ENCODE data around the gene MAGEA3.
"Not testable (repeated sequence)": the region's sequence is repeated elsewhere in the genome, so short reads cannot be mapped to it uniquely, and the experiment has no call there.

MAGEA3 gene, protein sequence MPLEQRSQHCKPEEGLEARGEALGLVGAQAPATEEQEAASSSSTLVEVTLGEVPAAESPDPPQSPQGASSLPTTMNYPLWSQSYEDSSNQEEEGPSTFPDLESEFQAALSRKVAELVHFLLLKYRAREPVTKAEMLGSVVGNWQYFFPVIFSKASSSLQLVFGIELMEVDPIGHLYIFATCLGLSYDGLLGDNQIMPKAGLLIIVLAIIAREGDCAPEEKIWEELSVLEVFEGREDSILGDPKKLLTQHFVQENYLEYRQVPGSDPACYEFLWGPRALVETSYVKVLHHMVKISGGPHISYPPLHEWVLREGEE

DNA sequence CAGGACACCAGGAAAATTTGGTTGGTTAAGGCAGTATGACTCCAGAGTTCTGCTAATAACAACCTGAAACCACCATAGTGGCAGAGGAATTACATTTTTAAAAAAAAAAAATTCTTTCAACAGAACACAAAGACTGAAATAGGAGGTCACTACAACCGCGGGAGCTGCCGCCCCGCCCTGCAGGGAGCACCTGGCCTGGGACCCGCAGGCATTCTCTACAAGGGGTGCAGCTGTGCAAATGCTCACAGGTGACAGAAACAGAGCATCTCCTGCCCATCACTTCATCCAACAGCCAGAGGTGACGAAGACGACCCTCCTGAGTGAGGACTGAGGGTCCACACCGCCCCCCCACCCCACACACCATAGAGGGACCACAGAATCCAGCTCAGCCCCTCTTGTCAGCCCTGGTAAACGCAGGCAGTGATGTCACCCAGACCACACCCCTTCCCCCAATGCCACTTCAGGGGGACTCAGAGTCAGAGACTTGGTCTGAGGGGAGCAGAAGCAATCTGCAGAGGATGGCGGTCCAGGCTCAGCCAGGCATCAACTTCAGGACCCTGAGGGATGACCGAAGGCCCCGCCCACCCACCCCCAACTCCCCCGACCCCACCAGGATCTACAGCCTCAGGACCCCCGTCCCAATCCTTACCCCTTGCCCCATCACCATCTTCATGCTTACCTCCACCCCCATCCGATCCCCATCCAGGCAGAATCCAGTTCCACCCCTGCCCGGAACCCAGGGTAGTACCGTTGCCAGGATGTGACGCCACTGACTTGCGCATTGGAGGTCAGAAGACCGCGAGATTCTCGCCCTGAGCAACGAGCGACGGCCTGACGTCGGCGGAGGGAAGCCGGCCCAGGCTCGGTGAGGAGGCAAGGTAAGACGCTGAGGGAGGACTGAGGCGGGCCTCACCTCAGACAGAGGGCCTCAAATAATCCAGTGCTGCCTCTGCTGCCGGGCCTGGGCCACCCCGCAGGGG is at the start of gene MAGEA3:
MAGEA3 (plus strand) TSS at position 843 of the 980 bp plus-strand sequence. CDS start 2,039 bp downstream, outside the sequence.
- not testable (repeated sequence) for FAIRE-seq

DNA sequence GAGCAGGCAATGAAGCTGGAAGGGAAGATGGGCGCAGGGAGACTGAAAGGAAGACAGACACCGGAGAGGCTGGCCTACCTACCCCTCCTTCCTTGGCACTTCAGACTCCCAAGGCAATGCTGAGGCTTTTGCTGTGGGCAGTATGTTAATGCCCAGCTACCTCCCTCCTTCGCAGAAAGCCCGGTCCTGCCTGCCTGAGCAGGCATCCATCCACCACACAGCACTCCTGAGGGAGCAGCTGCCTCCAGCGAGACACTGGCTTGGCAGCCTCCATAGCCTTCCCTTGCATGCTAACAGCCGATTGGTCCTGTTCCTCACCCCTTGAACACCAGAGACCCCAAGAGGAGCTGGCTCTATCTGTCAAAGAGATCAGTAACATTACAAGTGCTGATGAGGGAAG is 46.5 kb upstream of the MAGEA3 start:
- no peak for TF ChIP-seq POLR2A (IDR thresholded peaks at IDR 0.05; ENCODE audit: low read depth, low read length)
- FAIRE-seq (no peak), DNase-seq (ENCODE audit: insufficient read length, low spot score) (no peak)

More for the DNA sequence above, at the start of gene MAGEA3:
- DNase-seq (ENCODE audit: insufficient read length, low spot score) = not testable (repeated sequence)

DNA sequence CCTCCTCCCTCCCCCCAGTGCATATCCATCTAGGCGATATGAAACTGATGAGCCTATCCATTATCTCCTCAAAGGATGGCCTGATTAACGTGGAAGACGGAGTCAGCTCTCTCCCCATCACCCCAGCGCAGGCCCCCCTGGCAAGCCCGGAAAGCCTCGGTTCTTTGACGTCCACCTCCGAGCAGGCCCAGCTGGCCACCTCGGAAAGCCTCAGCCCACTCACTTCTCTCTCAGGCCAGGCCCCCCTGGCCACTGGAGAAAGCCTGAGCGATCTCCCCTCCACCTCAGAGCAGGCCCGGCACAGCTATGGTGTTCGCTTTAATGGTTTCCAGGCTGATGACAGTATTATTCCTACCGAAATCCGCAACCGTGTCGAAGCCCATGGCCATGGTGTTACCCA is 46.1 kb upstream of the MAGEA3 start:
- DNase-seq (ENCODE audit: insufficient read length, low spot score) (no peak), FAIRE-seq (no peak)

DNA sequence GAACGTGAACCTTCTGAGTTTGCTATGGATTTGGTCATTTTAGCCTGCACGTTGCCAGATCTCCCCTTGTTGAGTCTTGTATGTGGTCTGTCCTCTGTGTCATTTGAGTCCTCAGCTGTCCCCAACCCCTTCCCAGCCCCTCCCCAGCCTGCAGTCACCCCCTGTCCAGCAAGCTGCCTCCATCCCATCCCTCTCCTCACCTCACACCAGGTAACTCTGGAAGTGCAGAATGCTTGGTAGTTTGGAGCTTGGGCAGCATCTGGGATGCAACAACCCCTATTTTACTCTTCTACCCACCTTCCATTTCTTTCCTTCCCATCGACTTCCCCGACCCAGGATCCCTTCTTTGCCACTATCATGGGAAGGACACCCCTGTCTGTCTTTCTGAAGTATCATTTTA is 42.5 kb upstream of the MAGEA3 start:
- FAIRE-seq (no peak), DNase-seq (ENCODE audit: insufficient read length, low spot score) (no peak)
- no peak for TF ChIP-seq POLR2A (IDR thresholded peaks at IDR 0.05; ENCODE audit: low read depth, low read length)

More for the DNA sequence above, 46.1 kb upstream of the MAGEA3 start:
- TF ChIP-seq POLR2A (IDR thresholded peaks at IDR 0.05; ENCODE audit: low read depth, low read length) = no peak

DNA sequence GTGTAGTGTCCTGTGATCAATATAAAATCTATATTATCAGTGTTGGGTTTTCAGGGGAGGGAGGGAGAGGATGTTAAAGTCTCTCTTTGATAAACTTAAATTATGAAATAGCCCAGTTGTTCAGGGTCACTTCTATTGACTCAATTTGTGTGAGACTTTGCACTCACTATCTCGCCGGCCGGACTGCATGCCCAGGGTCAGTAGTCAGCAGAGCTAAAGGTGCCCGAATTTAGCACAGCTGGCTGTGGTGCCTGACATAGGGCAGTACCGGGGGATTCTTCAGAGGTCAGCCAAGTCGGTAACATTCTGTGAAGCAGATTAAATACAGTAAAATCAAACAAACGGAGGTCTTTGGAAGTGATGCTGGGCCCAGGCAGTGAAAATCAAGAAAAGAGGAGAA is 41.7 kb upstream of the MAGEA3 start:
- FAIRE-seq = no peak
- TF ChIP-seq POLR2A (IDR thresholded peaks at IDR 0.05; ENCODE audit: low read depth, low read length) = no peak

DNA sequence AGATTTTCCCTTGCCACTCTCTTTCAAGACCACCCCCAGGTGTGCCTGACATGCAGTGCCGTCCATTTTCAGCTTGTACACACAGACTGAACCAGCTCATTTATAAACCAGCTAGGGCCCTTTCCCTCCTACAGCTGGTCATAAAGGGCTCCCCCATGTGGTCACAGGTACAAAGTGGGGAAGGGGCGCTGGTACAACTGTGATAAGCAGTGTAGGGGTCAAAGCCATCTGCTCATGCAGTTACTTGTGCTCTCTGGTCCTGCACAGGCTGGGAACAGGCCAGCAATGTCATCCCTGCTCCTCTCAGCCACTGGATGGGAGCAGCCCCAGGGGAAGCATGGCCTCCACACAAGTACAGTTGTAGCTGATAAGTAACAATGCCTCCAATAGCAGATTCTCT is 40.3 kb upstream of the MAGEA3 start:
- no peak for DNase-seq (ENCODE audit: insufficient read length, low spot score)
- no peak for TF ChIP-seq POLR2A (IDR thresholded peaks at IDR 0.05; ENCODE audit: low read depth, low read length)
- FAIRE-seq = no peak

More for the DNA sequence above, 41.7 kb upstream of the MAGEA3 start:
- DNase-seq (ENCODE audit: insufficient read length, low spot score) = no peak

DNA sequence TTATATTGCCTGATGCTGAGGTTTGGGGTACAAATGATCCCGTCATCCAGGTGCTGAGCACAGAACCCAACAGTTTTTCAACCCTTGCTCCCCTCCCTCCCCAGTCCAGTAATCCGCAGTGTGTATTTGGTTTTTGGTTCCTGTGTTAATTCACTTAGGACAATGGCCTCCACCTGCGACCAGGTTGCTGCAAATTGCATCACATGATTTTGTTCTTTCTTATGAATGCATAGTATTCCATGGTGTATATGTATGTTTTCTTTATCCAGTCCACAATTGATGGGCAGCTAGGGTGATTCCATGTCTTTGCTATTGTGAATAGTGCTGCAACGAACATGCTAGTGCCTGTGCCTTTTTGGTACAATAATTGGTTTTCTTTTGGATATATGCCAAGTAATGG is 35.5 kb upstream of the MAGEA3 start:
- FAIRE-seq = no peak
- no peak for TF ChIP-seq POLR2A (IDR thresholded peaks at IDR 0.05; ENCODE audit: low read depth, low read length)
- no peak for DNase-seq (ENCODE audit: insufficient read length, low spot score)

DNA sequence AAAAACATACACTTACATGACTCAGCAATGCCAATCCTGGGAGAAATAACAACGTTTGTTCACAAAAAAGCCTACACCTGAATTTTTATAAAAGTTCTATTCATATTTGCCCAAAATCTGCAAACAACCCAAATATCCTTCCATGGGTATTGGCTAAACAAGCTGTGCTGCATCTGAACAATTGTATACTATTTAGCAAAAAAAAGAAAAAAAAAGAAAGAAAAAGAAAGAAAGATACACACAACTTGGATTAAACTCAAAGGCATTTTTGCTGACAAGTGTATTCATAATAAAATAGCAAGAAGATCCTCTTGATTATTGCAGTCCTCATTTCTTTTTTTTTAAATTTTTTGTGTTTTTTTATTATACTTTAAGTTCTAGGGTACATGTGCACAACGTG is 24.5 kb upstream of the MAGEA3 start:
- FAIRE-seq (no peak), DNase-seq (ENCODE audit: insufficient read length, low spot score) (no peak)
- TF ChIP-seq POLR2A (IDR thresholded peaks at IDR 0.05; ENCODE audit: low read depth, low read length) = no peak

DNA sequence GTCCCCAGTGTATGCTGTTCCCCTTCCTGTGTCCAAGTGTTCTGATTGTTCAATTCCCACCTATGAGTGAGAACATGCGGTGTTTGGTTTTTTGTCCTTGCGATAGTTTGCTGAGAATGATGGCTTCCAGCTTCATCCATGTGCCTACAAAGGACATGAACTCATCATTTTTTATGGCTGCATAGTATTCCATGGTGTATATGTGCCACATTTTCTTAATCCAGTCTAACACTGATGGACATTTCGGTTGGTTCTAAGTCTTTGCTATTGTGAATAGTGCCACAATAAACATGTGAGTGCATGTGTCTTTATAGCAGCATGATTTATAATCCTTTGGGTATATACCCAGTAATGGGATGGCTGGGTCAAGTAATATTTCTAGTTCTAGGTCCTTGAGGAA is 23.9 kb upstream of the MAGEA3 start:
- not testable (repeated sequence) for FAIRE-seq; DNase-seq (ENCODE audit: insufficient read length, low spot score)

DNA sequence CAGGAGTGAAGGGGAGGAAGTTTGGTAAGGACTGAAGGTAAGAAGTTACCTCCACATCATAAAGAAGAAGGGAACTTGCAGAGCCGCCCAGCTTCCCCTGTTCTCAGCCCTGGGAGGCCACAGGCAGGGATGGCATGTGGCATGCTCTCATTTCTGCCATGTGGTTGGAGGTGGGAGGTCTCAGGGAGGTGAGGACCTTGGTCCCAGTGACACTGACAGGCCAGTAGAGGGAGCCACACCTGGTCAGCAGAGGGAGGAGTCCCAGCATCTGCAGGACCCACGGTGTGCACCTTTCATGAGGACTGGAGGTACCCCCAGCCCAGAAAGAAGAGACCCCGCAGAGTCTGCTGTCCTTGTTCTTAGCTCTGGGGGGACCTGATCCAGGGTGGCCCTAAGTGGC is 17.6 kb upstream of the MAGEA3 start:
- not testable (repeated sequence) for DNase-seq (ENCODE audit: insufficient read length, low spot score); FAIRE-seq

DNA sequence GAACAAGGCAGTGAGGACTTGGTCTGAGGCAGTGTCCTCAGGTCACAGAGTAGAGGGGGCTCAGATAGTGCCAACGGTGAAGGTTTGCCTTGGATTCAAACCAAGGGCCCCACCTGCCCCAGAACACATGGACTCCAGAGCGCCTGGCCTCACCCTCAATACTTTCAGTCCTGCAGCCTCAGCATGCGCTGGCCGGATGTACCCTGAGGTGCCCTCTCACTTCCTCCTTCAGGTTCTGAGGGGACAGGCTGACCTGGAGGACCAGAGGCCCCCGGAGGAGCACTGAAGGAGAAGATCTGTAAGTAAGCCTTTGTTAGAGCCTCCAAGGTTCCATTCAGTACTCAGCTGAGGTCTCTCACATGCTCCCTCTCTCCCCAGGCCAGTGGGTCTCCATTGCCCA is 1.8 kb downstream of the MAGEA3 start:
- not testable (repeated sequence) for FAIRE-seq; DNase-seq (ENCODE audit: insufficient read length, low spot score)

DNA sequence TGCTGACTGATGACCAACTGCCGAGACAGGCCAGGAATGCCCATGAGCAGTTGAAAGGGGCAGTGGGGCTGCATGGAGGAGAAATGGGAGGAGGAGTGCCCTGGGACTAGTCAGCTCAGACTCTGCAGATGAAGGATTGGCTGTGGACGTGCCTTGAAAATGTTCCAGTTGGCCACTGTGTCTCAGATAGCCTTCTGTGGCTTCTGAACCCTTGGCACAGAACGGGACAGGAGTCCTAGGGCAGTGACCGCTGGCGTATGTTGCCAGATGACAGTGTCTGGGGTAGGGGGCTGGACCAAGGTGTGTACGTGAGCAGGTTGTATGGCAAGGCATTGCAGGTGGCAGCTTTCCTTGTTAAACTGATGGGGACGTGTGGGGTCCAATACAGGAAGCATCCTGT is 7.9 kb downstream of the MAGEA3 start:
- not testable (repeated sequence) for FAIRE-seq; DNase-seq (ENCODE audit: insufficient read length, low spot score)

DNA sequence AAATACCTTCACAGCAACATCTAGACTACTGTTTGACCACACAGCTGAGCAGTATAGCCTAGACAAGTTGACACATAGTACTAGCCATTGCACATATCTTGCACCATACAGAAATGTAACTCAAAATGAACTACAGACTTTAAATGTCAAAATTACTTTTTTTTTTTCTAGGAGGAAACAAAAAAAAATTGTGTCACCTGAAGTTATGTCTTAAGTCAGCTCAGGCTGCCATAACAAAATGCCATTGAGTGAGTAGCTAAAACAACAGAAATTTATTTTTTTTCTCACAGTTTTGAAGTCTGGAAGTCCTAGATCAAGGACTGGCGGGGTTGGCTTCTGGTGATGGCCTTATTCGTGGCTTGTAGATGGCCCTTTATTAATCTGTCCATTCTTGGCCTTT is 10.6 kb downstream of the MAGEA3 start, which contains the start of gene CSAG2:
CSAG2 (minus strand) TSS at position 101 of the 400 bp plus-strand sequence. CDS start 161 bp downstream, outside the sequence.
- FAIRE-seq; DNase-seq (ENCODE audit: insufficient read length, low spot score): not testable (repeated sequence)

DNA sequence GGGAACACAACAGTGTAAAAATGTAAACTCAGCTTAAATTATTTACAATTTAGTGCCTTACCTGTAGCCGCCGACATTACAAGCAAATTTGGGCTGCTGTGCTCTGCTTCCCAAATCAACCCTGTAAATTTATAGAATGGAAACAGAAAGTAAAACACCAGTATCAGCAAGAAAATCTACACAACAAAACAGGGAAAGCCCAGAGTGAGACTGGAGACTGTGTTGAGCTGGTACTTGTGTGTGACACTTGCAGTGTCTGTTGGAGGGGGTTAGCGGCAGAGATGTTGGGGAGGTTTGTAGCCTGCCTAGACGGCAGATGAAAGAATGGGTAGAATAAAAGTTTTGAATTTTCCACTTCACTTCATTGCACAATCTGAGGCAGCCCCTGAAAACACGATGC is 14.6 kb downstream of the MAGEA3 start:
- FAIRE-seq; DNase-seq (ENCODE audit: insufficient read length, low spot score): not testable (repeated sequence)

DNA sequence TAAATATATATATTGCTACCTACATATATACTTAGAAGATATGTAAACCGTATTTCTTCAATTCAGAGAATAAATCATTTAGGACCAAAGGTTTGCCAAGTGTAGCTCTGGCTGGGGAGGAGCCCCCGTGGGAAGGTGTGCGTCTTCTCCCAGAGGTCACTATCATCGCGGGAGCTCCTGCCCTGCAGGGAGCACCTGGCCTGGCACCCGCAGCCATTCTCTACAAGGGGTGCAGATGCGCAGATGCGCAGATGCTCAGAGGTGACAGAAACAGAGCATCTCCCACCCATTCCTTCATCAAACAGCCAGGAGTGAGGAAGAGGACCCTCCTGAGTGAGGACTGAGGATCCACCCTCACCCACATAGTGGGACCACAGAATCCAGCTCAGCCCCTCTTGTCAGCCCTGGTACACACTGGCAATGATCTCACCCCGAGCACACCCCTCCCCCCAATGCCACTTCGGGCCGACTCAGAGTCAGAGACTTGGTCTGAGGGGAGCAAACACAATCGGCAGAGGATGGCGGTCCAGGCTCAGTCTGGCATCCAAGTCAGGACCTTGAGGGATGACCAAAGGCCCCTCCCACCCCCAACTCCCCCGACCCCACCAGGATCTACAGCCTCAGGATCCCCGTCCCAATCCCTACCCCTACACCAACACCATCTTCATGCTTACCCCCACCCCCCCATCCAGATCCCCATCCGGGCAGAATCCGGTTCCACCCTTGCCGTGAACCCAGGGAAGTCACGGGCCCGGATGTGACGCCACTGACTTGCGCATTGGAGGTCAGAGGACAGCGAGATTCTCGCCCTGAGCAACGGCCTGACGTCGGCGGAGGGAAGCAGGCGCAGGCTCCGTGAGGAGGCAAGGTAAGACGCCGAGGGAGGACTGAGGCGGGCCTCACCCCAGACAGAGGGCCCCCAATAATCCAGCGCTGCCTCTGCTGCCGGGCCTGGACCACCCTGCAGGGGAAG is 15.5 kb downstream of the MAGEA3 start, which contains the start of gene MAGEA2B:
MAGEA2B (plus strand) TSS at position 814 of the 973 bp plus-strand sequence. CDS start 2,479 bp downstream, outside the sequence.
- DNase-seq (ENCODE audit: insufficient read length, low spot score); FAIRE-seq: not testable (repeated sequence)
